22Rv1 (cell line): ENCODE measurements around the gene DNAH8.

ENCODE experiments used
- H3K27ac ChIP-seq: fragments of 450-650 bp; 2 replicates; pipeline ENCODE4 v1.5.1; 2017
- ZFX ChIP-seq: fragments of 450-650 bp; IDR thresholded peaks from 2 replicates; pipeline ENCODE4 v1.6.1; 2017; ENCODE audit warnings: antibody characterized with exemption, borderline replicate concordance
- TF ChIP-seq, protein P1 (sequence below): fragments of 450-650 bp; IDR thresholded peaks from 2 replicates; pipeline ENCODE4 v1.5.1; 2017; ENCODE audit warnings: mild to moderate bottlenecking

The DNAH8 gene

DNA sequence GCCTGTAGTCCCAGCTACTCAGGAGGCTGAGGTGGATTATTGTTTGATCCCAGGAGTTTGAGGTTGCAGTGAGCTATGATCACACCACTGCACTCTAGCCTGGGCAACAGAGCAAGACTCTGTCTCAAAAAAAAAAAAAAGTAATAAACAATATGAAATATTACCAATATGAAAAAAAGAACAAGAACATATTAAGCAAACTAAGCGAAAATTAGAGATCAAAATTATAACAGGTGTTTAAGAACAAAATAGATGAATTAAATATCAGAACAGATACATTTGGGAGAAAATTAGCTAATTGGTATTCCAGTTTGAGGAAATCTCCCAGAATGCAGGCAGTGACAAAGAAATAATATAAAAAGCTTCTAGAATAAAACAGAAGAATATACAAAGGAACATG is 35.4 kb upstream of the DNAH8 start:
- H3K27ac ChIP-seq, result no peak overlapping the region
- TF ChIP-seq, protein P1, sequence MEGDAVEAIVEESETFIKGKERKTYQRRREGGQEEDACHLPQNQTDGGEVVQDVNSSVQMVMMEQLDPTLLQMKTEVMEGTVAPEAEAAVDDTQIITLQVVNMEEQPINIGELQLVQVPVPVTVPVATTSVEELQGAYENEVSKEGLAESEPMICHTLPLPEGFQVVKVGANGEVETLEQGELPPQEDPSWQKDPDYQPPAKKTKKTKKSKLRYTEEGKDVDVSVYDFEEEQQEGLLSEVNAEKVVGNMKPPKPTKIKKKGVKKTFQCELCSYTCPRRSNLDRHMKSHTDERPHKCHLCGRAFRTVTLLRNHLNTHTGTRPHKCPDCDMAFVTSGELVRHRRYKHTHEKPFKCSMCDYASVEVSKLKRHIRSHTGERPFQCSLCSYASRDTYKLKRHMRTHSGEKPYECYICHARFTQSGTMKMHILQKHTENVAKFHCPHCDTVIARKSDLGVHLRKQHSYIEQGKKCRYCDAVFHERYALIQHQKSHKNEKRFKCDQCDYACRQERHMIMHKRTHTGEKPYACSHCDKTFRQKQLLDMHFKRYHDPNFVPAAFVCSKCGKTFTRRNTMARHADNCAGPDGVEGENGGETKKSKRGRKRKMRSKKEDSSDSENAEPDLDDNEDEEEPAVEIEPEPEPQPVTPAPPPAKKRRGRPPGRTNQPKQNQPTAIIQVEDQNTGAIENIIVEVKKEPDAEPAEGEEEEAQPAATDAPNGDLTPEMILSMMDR, result no peak
- no peak for TF ChIP-seq ZFX

DNA sequence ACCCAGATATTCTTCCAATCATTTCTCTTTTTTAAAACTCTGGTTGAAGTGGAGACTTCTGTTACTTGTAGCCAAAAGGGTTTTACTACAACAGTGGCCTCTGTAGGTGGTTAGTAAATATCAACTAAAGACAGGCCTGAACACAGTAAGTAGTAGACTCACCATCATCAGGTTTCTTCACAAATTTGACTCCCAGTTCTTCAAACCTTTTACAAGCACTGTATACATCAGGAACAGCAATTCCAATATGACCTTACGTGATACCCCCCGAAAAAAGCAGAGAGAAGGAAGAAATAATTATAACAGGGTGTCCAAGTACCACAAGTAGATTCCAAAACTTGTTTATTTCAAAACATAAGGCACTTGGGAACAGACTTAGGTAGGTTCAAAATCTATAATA is 33.3 kb upstream of the DNAH8 start:
- no peak for TF ChIP-seq ZFX
- TF ChIP-seq, protein P1, result no peak
- no peak overlapping the region for H3K27ac ChIP-seq

DNA sequence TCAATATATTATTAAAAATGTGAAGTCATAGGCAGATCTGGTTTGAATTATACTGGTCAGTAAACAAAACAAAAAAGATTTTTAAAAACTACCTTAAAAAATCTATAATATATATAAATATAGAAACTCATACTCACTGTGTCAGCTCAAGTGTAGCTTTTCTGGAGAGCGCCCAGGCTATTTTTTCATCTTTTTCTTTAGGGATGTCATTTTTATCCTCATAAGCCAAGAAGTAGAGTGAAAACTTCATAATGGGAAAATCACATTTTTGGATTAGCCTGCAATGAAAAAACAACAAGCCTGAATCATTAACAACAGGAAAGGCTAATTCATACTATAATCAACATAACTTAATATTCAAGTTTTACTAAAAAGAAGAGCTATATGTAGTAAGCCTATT is 30.9 kb upstream of the DNAH8 start:
- H3K27ac ChIP-seq, result no peak overlapping the region
- TF ChIP-seq, protein P1, result no peak
- no peak for TF ChIP-seq ZFX

DNA sequence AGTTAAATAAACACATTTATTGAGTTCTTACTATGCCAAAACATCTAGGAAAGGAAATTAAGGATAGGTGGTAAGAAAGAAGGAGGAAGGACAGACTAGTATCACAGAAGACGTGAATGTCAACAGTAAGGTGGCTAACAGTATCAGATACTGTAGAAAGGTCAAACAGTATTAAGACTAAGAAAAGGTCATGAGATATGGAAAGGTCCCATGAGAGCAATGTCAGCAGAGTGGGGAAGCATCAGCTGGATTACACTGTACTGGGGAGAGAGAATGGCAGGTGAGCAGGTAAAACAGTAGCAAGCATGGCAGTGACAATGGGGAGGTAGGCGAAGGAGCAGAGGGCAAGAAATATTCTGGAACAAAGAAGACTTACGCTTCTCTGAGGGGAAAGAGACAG is 30.2 kb upstream of the DNAH8 start:
- H3K27ac ChIP-seq, result no peak overlapping the region
- TF ChIP-seq ZFX, result no peak
- TF ChIP-seq, protein P1, result no peak

DNA sequence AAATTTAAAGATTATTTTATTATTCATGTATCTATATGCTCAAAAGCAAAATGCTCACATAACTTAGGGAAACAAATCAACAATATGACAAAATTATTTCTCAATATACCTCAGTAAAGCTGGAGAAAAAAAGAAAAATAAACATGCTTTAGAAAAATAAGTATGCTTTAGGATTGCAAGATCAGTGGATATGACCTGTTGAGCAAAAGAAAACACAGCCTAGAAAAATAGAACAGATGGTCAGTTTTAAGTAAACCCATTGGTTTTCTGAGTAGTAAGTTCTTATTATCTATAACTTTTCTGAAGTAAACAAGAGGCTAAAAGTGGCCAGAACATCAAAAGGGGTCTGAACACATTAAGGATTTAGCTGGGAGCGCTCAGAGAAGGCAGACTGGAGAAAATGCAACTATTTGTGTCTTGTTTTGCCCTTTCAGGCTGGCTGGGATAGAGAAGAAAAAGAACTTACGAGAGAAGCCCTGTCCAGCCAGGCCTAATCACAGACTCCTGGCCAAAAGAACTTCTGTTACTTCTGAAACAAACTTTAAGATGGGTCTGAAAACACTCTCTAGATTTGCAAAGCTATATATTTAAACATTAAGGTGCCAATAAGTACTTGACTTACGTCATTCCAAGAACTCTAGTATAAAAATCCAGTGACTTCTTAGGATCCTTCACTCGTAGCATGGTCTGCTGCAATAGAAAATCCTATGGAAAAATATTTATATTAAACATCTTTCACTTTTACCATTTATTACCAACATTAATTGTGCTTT is 28.7 kb upstream of the DNAH8 start:
- TF ChIP-seq, protein P1, result no peak
- no peak for TF ChIP-seq ZFX
- H3K27ac ChIP-seq, result 0 out of 2 replicates have a peak overlapping the region, but pooled peaks have one; percentile 7

DNA sequence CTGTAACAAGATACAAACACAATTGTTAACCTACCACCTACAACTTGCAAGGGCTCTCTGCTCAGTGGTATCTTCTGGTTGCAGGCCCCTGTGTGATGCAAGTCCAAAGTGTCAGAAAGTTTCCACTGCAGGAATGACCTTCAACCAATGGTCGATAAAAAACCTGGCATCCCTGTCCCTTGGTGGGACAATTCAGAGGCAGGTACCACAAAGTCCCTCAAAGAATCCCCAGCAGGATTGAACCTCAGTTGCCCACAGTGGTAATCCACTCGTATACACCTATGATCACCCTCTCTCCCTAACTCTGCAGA is 28.1 kb upstream of the DNAH8 start:
- TF ChIP-seq, protein P1, result no peak
- no peak for TF ChIP-seq ZFX
- 0 out of 2 replicates have a peak overlapping the region, but pooled peaks have one; percentile 7 for H3K27ac ChIP-seq

DNA sequence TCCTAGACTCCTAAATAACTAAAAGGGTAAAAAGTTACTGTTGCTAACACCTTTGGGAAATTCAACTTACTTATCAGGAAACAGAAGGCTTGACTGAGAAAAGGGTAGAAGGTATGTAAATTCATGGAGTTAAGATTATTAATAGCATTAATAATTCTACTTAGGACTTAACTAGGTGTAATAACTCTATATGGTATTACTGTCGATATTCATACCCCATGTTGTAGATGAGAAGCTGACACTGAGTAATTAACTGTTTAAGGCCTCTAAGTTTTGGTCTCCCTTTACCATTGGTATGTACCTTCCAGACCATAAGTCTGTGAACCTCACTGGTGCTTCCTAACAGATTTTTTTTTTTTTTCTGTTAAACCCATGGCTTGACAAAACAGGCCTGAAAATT is 27.6 kb upstream of the DNAH8 start:
- no peak for TF ChIP-seq ZFX
- TF ChIP-seq, protein P1, result no peak
- 0 out of 2 replicates have a peak overlapping the region, but pooled peaks have one; percentile 7 for H3K27ac ChIP-seq
